HG03558 (cell line): ENCODE results near the gene CUBN.
"Not testable (repeated sequence)": the region's sequence is repeated elsewhere in the genome, so short reads cannot be mapped to it uniquely, and the experiment has no call there.

Experiments used
- ATAC-seq: cut with Tn5 transposase; IDR thresholded peaks from one replicate; pipeline ENCODE4 v1.9.1; 2021; ENCODE audit warnings: moderate number of reproducible peaks; ENCODE audit not compliant: unreplicated experiment; ENCODE audit errors: extremely low read depth

Gene CUBN

GRCh38 chr10:17143055-17143690, 13.6 kb upstream of the CUBN start:
- ATAC-seq: no peak

GRCh38 chr10:17141504-17142229, 12.1 kb upstream of the CUBN start:
- no peak for ATAC-seq

- ATAC-seq: no peak
These were observed 10.8 kb upstream of the CUBN start for GRCh38 chr10:17140386-17140761.

- ATAC-seq: no peak
These were observed 8.9 kb upstream of the CUBN start for GRCh38 chr10:17138460-17139042.

GRCh38 chr10:17134737-17135260, 5.2 kb upstream of the CUBN start:
- ATAC-seq: no peak

GRCh38 chr10:17134282-17134681, 4.7 kb upstream of the CUBN start:
- no peak for ATAC-seq

GRCh38 chr10:17128261-17128660, 1.4 kb downstream of the CUBN start:
- ATAC-seq: no peak

- no peak for ATAC-seq
These were observed 3.3 kb downstream of the CUBN start for GRCh38 chr10:17126327-17126726.

- ATAC-seq: no peak
These were observed 4.3 kb downstream of the CUBN start for GRCh38 chr10:17125206-17125893.

- no peak for ATAC-seq
These were observed 5.7 kb downstream of the CUBN start for GRCh38 chr10:17123961-17124360.

- ATAC-seq: no peak
These were observed 6.6 kb downstream of the CUBN start for GRCh38 chr10:17122726-17123661.

- ATAC-seq: no peak
These were observed 7.6 kb downstream of the CUBN start for GRCh38 chr10:17122052-17122451.

- ATAC-seq: no peak
These were observed 8.9 kb downstream of the CUBN start for GRCh38 chr10:17120694-17121093.

GRCh38 chr10:17119845-17120244, 9.8 kb downstream of the CUBN start:
- ATAC-seq: no peak

GRCh38 chr10:17116193-17116592, 13.4 kb downstream of the CUBN start:
- no peak for ATAC-seq

- ATAC-seq: no peak
These were observed 13.9 kb downstream of the CUBN start for GRCh38 chr10:17115683-17116082.

- not testable (repeated sequence) for ATAC-seq
These were observed 14.7 kb downstream of the CUBN start for GRCh38 chr10:17114878-17115444.

GRCh38 chr10:17113889-17114540, 15.6 kb downstream of the CUBN start:
- no peak for ATAC-seq

GRCh38 chr10:17113346-17113745, 16.3 kb downstream of the CUBN start:
- ATAC-seq: no peak
